IMR-90 (cell line): ENCODE data around the gene GNPTG. TPM values are rescaled to one million over a fixed set of nuclear protein-coding genes. Genes with fewer than 3 reads are reported as not detected.

Experiments used
- ATAC-seq: fragments of 200-7000 bp; cut with Tn5 transposase; 2 replicates; pipeline ENCODE4 v1.9.1; 2020; ENCODE audit warnings: low read depth, mild to moderate bottlenecking, moderate library complexity
- BruUV-seq: library from RNA; stranded (reverse); fragments of 400-500 nt; replicated peaks from 2 replicates; lab custom pipeline; 2021; lab: Mats Ljungman, UMichigan
- CTCF ChIA-PET: fragments of 300-600 bp; formaldehyde crosslinking; extraction: SDS; loops from one replicate; lab custom pipeline; 2021; ENCODE audit warnings: antibody characterized with exemption; lab: Yijun Ruan, JAX
- POLR2A ChIA-PET: fragments of 300-600 bp; sonication (Branson Sonifier 250); formaldehyde crosslinking; loops from one replicate; lab custom pipeline; 2022; ENCODE audit warnings: antibody characterized with exemption; ENCODE audit not compliant: unreplicated experiment; lab: Charles Lee
- DNase-seq: peaks from one replicate; pipeline ENCODE4 v3.0.0; 2013
- H2AFZ ChIP-seq: replicated peaks from 2 replicates; pipeline ENCODE3; 2013; ENCODE audit warnings: low read length, mild to moderate bottlenecking; ENCODE audit not compliant: poor library complexity
- H2AK5ac ChIP-seq: 2 replicates; pipeline ENCODE4 v1.6.1; 2013; ENCODE audit warnings: low read depth, low read length, inconsistent platforms
- H2AK9ac ChIP-seq: replicated peaks from 2 replicates; pipeline ENCODE3; 2013; ENCODE audit warnings: mild to moderate bottlenecking, low read depth, low read length, moderate library complexity; ENCODE audit not compliant: poor library complexity
- H2BK120ac ChIP-seq: 2 replicates; pipeline ENCODE4 v1.6.1; 2013; ENCODE audit warnings: low read depth, low read length, inconsistent platforms
- H2BK15ac ChIP-seq: 3 replicates; pipeline ENCODE4 v1.6.1; 2013; ENCODE audit warnings: low read depth, low read length, inconsistent platforms
- H2BK20ac ChIP-seq: 2 replicates; pipeline ENCODE4 v1.6.1; 2013; ENCODE audit warnings: low read depth, mild to moderate bottlenecking, inconsistent platforms, low read length, moderate library complexity
- H2BK5ac ChIP-seq: 2 replicates; pipeline ENCODE4 v1.6.1; 2013; ENCODE audit warnings: mild to moderate bottlenecking, low read depth, low read length, inconsistent platforms; ENCODE audit not compliant: poor library complexity, severe bottlenecking
- H3K14ac ChIP-seq: replicated peaks from 2 replicates; pipeline ENCODE4 v1.6.1; 2013; ENCODE audit warnings: low read depth, low read length, inconsistent platforms
- H3K18ac ChIP-seq: 2 replicates; pipeline ENCODE4 v1.6.1; 2013; ENCODE audit warnings: low read depth, low read length, control low read depth
- H3K23ac ChIP-seq: 2 replicates; pipeline ENCODE4 v1.6.1; 2013; ENCODE audit warnings: low read depth, low read length, inconsistent platforms
- H3K27ac ChIP-seq: 2 replicates; pipeline ENCODE4 v1.5.1; 2013; ENCODE audit warnings: mild to moderate bottlenecking, control low read depth, low read length; ENCODE audit not compliant: insufficient read depth
- H3K27me3 ChIP-seq: 2 replicates; pipeline ENCODE4 v1.6.1; 2013; ENCODE audit warnings: low read length; ENCODE audit not compliant: control insufficient read depth, insufficient read depth
- H3K36me3 ChIP-seq: 2 replicates; pipeline ENCODE4 v1.6.1; 2013; ENCODE audit warnings: low read length, mixed read lengths; ENCODE audit not compliant: control insufficient read depth, insufficient read depth
- H3K4ac ChIP-seq: 2 replicates; pipeline ENCODE4 v1.6.1; 2013; ENCODE audit warnings: low read depth, low read length, inconsistent platforms
- H3K4me1 ChIP-seq: 2 replicates; pipeline ENCODE4 v1.6.1; 2013; ENCODE audit warnings: low read length, mixed read lengths; ENCODE audit not compliant: control insufficient read depth, insufficient read depth
- H3K4me2 ChIP-seq: 2 replicates; pipeline ENCODE4 v1.6.1; 2013; ENCODE audit warnings: low read depth, mild to moderate bottlenecking, control low read depth, low read length, moderate library complexity
- H3K4me3 ChIP-seq: 2 replicates; pipeline ENCODE4 v1.5.1; 2013; ENCODE audit warnings: low read depth, mild to moderate bottlenecking, control low read depth, low read length, moderate library complexity; ENCODE audit not compliant: insufficient read depth
- H3K56ac ChIP-seq: 2 replicates; pipeline ENCODE4 v1.6.1; 2013; ENCODE audit warnings: low read length, inconsistent platforms; ENCODE audit not compliant: insufficient read depth; ENCODE audit errors: extremely low read depth
- H3K79me1 ChIP-seq, 2 experiments: 2 replicates each; pipeline ENCODE4 v1.6.1; 2013; ENCODE audit warnings: low read length in 2 of 2, inconsistent platforms in 1 of 2, low read depth in 1 of 2
- H3K9ac ChIP-seq: 2 replicates; pipeline ENCODE4 v1.6.1; 2013; ENCODE audit warnings: low read depth, low read length, control low read depth
- H3K9me1 ChIP-seq: 2 replicates; pipeline ENCODE4 v1.6.1; 2013; ENCODE audit warnings: low read length, inconsistent platforms; ENCODE audit not compliant: insufficient read depth
- H3K9me3 ChIP-seq: 2 replicates; pipeline ENCODE4 v1.6.1; 2013; ENCODE audit warnings: low read length; ENCODE audit not compliant: control insufficient read depth, insufficient read depth
- H4K20me1 ChIP-seq: 2 replicates; pipeline ENCODE4 v1.6.1; 2013; ENCODE audit warnings: low read length, inconsistent platforms; ENCODE audit not compliant: insufficient read depth
- H4K5ac ChIP-seq: 2 replicates; pipeline ENCODE4 v1.6.1; 2013; ENCODE audit warnings: mild to moderate bottlenecking, low read depth, low read length, control low read depth
- H4K8ac ChIP-seq, 2 experiments: 2 replicates each; pipeline ENCODE4 v1.6.1; 2013; ENCODE audit warnings: low read depth in 2 of 2, low read length in 2 of 2, control low read depth in 1 of 2, inconsistent platforms in 1 of 2
- H4K91ac ChIP-seq: 2 replicates; pipeline ENCODE4 v1.6.1; 2013; ENCODE audit warnings: low read depth, low read length, inconsistent platforms; ENCODE audit not compliant: insufficient read depth
- CHD1 ChIP-seq: IDR thresholded peaks from 2 replicates; pipeline ENCODE4 v1.6.1; 2012; ENCODE audit warnings: low read depth, low read length, improper control_type of control experiment
- FOS ChIP-seq: fragments of 150-350 bp; IDR thresholded peaks from 2 replicates; pipeline ENCODE4 v1.6.1; 2016; ENCODE audit warnings: low read depth, low read length
- MAFK ChIP-seq: IDR thresholded peaks from 2 replicates; pipeline ENCODE4 v1.6.1; 2012; ENCODE audit warnings: low read depth, low read length, improper control_type of control experiment
- MAZ ChIP-seq: IDR thresholded peaks from 2 replicates; pipeline ENCODE4 v1.6.1; 2012; ENCODE audit warnings: low read depth, mild to moderate bottlenecking, low read length, improper control_type of control experiment, moderate library complexity, borderline replicate concordance
- RAD21 ChIP-seq: IDR thresholded peaks from 2 replicates; pipeline ENCODE4 v1.6.1; 2012; ENCODE audit warnings: low read length, improper control_type of control experiment
- RFX5 ChIP-seq: IDR thresholded peaks from 2 replicates; pipeline ENCODE4 v1.8.0; 2012; ENCODE audit warnings: low read depth, mild to moderate bottlenecking, low read length, moderate library complexity
- WGBS, 2 experiments: methylation state at CpG; one replicate each; pipeline versions ENCODE4 v1.1.5 to v1.1.7; 2013; ENCODE audit warnings: missing lambda C conversion rate in 2 of 2; ENCODE audit not compliant: insufficient read length in 1 of 2; ENCODE audit errors: extremely low coverage in 2 of 2; 5-methylcytosine and 5-hydroxymethylcytosine counted together
- dilution Hi-C: fragments of 300-500 bp; cut with HindIII; formaldehyde crosslinking; loops from one replicate; pipeline ENCODE4 v1.14.3; 2018; ENCODE audit warnings: low sequenced_read_pairs; ENCODE audit not compliant: unreplicated experiment
- in situ Hi-C: fragments of 300-500 bp; cut with MboI; formaldehyde crosslinking; loops from 3 replicates; pipeline ENCODE4 v1.14.3; 2019; ENCODE audit warnings: low sequenced_read_pairs, inconsistent platforms, mixed read lengths
- intact Hi-C: fragments of 100-400 bp; cut with micrococcal nuclease; formaldehyde crosslinking; loops from 2 replicates; pipeline ENCODE4 v1.10.0; 2022
- polyA plus RNA-seq, 3 experiments: library from polyadenylated mRNA; depleted of rRNA; stranded (reverse); fragments of >200 nt; gene quantifications; 2 replicates each; pipeline ENCODE4 v1.2.3, GENCODE V29; 2012; ENCODE audit warnings: low replicate concordance in 1 of 3
- total RNA-seq: library from RNA; depleted of rRNA; stranded (reverse); fragments of >200 nt; gene quantifications from 2 replicates; pipeline ENCODE4 v1.2.3, GENCODE V29; 2012
- TF ChIP-seq, protein P1 (sequence below): fragments of 150-350 bp; IDR thresholded peaks from 2 replicates; pipeline ENCODE4 v1.6.1; 2016; ENCODE audit warnings: low read depth, mild to moderate bottlenecking, low read length, moderate library complexity, borderline replicate concordance
- TF ChIP-seq, protein P2 (sequence below): fragments of 150-350 bp; IDR thresholded peaks from 2 replicates; pipeline ENCODE4 v1.6.1; 2017; ENCODE audit warnings: mild to moderate bottlenecking, antibody characterized with exemption, low read length, low read depth
- TF ChIP-seq, protein P3 (sequence below): conservative IDR thresholded peaks from 2 replicates; pipeline ENCODE4 v1.5.1; 2012; ENCODE audit warnings: mild to moderate bottlenecking, low read depth, low read length, improper control_type of control experiment

Gene GNPTG
- total and polyA plus RNA-seq, 2 of the 4 experiments (the other 2 are of a cell fraction) = 14.9 to 70.8 TPM

DNA sequence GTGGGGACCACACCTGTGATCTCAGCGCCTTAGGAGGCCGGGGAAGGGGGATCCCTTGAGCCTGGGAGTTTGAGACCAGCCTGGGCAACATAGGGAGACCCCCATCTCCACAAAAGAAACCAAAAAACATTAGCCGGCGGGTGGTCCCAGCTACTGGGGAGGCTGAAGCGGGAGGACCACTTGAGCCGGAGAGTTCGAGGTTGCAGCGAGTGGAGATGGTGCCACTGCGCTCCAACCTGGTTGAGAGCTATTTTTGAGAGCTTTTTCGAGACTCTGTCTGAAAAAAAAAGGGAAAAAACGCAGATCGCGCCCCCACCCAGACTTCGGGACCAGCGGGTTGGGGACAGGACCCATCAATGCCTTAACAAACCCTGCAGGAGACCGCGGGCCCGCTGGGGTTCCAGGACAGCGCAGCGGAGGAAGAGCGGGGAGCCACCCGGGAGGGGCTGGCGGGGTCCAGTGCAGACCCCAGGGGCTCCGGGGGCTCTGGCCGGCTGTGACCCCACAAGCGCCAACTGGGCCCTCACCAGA lies 19.0 kb upstream of the GNPTG start:
- ATAC-seq (no peak), DNase-seq (no peak)
- in situ Hi-C loops (no loop called here), intact Hi-C loops (no loop called here), dilution Hi-C loops (no loop called here)
- peaks cover 7% of the 10 kb centered on the region for H3K4me1 ChIP-seq
- 4% methylated on average over 18 of the region's 26 CpGs; no CpG with 5 or more reads in 1 of the 2 experiments for WGBS, 2 experiments
- no peaks in the 10 kb centered on the region for H3K79me1 ChIP-seq
- H2AK9ac ChIP-seq = no peak overlapping the region
- H2BK5ac ChIP-seq = no peak overlapping the region
- H3K14ac ChIP-seq = no peak overlapping the region
- peak overlapping the region; percentile 17; the same call in 1 of the 2 replicates for H3K4me2 ChIP-seq
- H2AFZ ChIP-seq = no peak overlapping the region
- H2BK20ac ChIP-seq = no peak overlapping the region
- no peak overlapping the region for H3K18ac ChIP-seq
- no peak overlapping the region for H3K27ac ChIP-seq
- H3K36me3 ChIP-seq = no peaks in the 10 kb centered on the region
- BruUV-seq = no TSS peak
- no peak overlapping the region for H4K8ac ChIP-seq
- no peak overlapping the region for H4K5ac ChIP-seq
- no peak overlapping the region for H3K9ac ChIP-seq
- H3K56ac ChIP-seq = no peak overlapping the region
- H3K4ac ChIP-seq = no peak overlapping the region
- H2BK15ac ChIP-seq = no peak overlapping the region
- H2BK120ac ChIP-seq = no peak overlapping the region
- no peak overlapping the region for H3K4me3 ChIP-seq
- ChIA-PET CTCF (no interaction called here), POLR2A (no interaction called here)
- H2AK5ac ChIP-seq = no peak overlapping the region
- H3K9me3 ChIP-seq = peaks cover 3% of the 10 kb centered on the region; the same call in 1 of the 2 replicates
- no peak overlapping the region for H4K91ac ChIP-seq
- no peak overlapping the region for H3K23ac ChIP-seq
- peaks cover 55% of the 10 kb centered on the region for H3K27me3 ChIP-seq
- no peaks in the 10 kb centered on the region; the same call in 1 of the 2 replicates for H4K20me1 ChIP-seq
- no peaks in the 10 kb centered on the region for H3K9me1 ChIP-seq
- TF ChIP-seq, protein P1, sequence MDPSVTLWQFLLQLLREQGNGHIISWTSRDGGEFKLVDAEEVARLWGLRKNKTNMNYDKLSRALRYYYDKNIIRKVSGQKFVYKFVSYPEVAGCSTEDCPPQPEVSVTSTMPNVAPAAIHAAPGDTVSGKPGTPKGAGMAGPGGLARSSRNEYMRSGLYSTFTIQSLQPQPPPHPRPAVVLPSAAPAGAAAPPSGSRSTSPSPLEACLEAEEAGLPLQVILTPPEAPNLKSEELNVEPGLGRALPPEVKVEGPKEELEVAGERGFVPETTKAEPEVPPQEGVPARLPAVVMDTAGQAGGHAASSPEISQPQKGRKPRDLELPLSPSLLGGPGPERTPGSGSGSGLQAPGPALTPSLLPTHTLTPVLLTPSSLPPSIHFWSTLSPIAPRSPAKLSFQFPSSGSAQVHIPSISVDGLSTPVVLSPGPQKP = no peak
- TF ChIP-seq RFX5 (no peak), RAD21 (no peak), MAFK (no peak), FOS (no peak), CHD1 (no peak), MAZ (no peak)
- TF ChIP-seq, protein P2, sequence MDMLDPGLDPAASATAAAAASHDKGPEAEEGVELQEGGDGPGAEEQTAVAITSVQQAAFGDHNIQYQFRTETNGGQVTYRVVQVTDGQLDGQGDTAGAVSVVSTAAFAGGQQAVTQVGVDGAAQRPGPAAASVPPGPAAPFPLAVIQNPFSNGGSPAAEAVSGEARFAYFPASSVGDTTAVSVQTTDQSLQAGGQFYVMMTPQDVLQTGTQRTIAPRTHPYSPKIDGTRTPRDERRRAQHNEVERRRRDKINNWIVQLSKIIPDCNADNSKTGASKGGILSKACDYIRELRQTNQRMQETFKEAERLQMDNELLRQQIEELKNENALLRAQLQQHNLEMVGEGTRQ = no peak
- TF ChIP-seq, protein P3, sequence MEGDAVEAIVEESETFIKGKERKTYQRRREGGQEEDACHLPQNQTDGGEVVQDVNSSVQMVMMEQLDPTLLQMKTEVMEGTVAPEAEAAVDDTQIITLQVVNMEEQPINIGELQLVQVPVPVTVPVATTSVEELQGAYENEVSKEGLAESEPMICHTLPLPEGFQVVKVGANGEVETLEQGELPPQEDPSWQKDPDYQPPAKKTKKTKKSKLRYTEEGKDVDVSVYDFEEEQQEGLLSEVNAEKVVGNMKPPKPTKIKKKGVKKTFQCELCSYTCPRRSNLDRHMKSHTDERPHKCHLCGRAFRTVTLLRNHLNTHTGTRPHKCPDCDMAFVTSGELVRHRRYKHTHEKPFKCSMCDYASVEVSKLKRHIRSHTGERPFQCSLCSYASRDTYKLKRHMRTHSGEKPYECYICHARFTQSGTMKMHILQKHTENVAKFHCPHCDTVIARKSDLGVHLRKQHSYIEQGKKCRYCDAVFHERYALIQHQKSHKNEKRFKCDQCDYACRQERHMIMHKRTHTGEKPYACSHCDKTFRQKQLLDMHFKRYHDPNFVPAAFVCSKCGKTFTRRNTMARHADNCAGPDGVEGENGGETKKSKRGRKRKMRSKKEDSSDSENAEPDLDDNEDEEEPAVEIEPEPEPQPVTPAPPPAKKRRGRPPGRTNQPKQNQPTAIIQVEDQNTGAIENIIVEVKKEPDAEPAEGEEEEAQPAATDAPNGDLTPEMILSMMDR = no peak
